HepG2 (cell line): Measurements from ENCODE around the gene PROC. TPM values are rescaled to one million over a fixed set of nuclear protein-coding genes. Genes with fewer than 3 reads are reported as not detected.

Source experiments
- IKZF1 ChIP-seq: fragments of 450-650 bp; IDR thresholded peaks from 2 replicates; pipeline ENCODE4 v1.7.1; 2016
- MIER3 ChIP-seq: IDR thresholded peaks from 2 replicates; pipeline ENCODE4 v1.6.1; 2016; ENCODE audit warnings: missing compliant biosample characterization, borderline replicate concordance
- NPAS2 ChIP-seq: sonication (generic); formaldehyde crosslinking; IDR thresholded peaks from 2 replicates; pipeline ENCODE4 v1.8.0; 2022; ENCODE audit warnings: mild to moderate bottlenecking, missing genetic modification reagents, borderline replicate concordance
- PAWR ChIP-seq: sonication (generic); formaldehyde crosslinking; IDR thresholded peaks from 2 replicates; pipeline ENCODE4 v1.4.0; 2020; ENCODE audit warnings: missing genetic modification reagents, mild to moderate bottlenecking, borderline replicate concordance
- PRPF4 ChIP-seq: fragments of 200-400 bp; formaldehyde crosslinking; IDR thresholded peaks from 2 replicates; pipeline ENCODE4 v1.6.1; 2016; ENCODE audit warnings: low read length, low read depth; ENCODE audit not compliant: poor library complexity, severe bottlenecking
- REPIN1 ChIP-seq: sonication (generic); formaldehyde crosslinking; IDR thresholded peaks from 2 replicates; pipeline ENCODE4 v1.8.0; 2022; ENCODE audit warnings: missing genetic modification reagents, low read depth, mild to moderate bottlenecking, borderline replicate concordance
- SMAD1 ChIP-seq: sonication (generic); formaldehyde crosslinking; IDR thresholded peaks from 2 replicates; pipeline ENCODE4 v1.4.0; 2020; ENCODE audit warnings: missing genetic modification reagents, low read depth, mild to moderate bottlenecking, borderline replicate concordance
- SNAI1 ChIP-seq: sonication (generic); formaldehyde crosslinking; IDR thresholded peaks from 2 replicates; pipeline ENCODE4 v1.5.0; 2020; ENCODE audit warnings: mild to moderate bottlenecking, missing genetic modification reagents, borderline replicate concordance
- SRF ChIP-seq: IDR thresholded peaks from 2 replicates; pipeline ENCODE4 v1.6.1; 2011; ENCODE audit warnings: mild to moderate bottlenecking, low read depth, low read length, moderate library complexity
- TGIF2 ChIP-seq: IDR thresholded peaks from 2 replicates; pipeline ENCODE4 v1.6.1; 2016; ENCODE audit warnings: control low read depth, missing compliant biosample characterization
- ZNF274 ChIP-seq: sonication (generic); formaldehyde crosslinking; IDR thresholded peaks from 2 replicates; pipeline ENCODE4 v1.5.1; 2020; ENCODE audit warnings: mild to moderate bottlenecking, missing genetic modification reagents
- ZNF282 ChIP-seq: fragments of 450-650 bp; IDR thresholded peaks from 2 replicates; pipeline ENCODE4 v1.6.1; 2018; ENCODE audit not compliant: partially characterized antibody
- ZNF619 ChIP-seq: sonication (generic); formaldehyde crosslinking; IDR thresholded peaks from 2 replicates; pipeline ENCODE4 v1.4.0; 2020; ENCODE audit warnings: mild to moderate bottlenecking, missing genetic modification reagents
- polyA plus RNA-seq, 8 experiments: library from polyadenylated mRNA; depleted of rRNA in 3 of 8; stranded (reverse) in 7 of 8; unstranded in 1 of 8; fragments of >200 nt; fragmentation: Illumina TruSeq in 4 of 8; extraction: Trizol in 4 of 8; gene quantifications; 2 replicates each; pipeline versions ENCODE4 v1.2.1 to v1.2.3, GENCODE V29; 2011 to 2016; ENCODE audit warnings: low read depth in 4 of 8, missing spikeins in 1 of 8, mixed read lengths in 1 of 8; ENCODE audit not compliant: insufficient read depth in 1 of 8
- total RNA-seq, 5 experiments: library from RNA; depleted of rRNA; stranded (reverse); fragments of >200 nt; fragmentation: Illumina TruSeq; extraction: Trizol; gene quantifications; 2 replicates each; pipeline ENCODE4 v1.2.3, GENCODE V29; 2016; ENCODE audit warnings: low read depth in 1 of 5
- TF ChIP-seq, protein P1 (sequence below): sonication (generic); formaldehyde crosslinking; IDR thresholded peaks from 2 replicates; pipeline ENCODE4 v1.5.1; 2020; ENCODE audit warnings: missing genetic modification reagents, mild to moderate bottlenecking, borderline replicate concordance
- TF ChIP-seq, protein P2 (sequence below): sonication (generic); formaldehyde crosslinking; IDR thresholded peaks from 2 replicates; pipeline ENCODE4 v1.4.0; 2020; ENCODE audit warnings: missing genetic modification reagents
- TF ChIP-seq, protein P3 (sequence below): sonication (generic); formaldehyde crosslinking; IDR thresholded peaks from 2 replicates; pipeline ENCODE4 v1.5.0; 2020; ENCODE audit warnings: mild to moderate bottlenecking, missing genetic modification reagents, borderline replicate concordance
- TF ChIP-seq, protein P4 (sequence below): sonication (generic); formaldehyde crosslinking; conservative IDR thresholded peaks from 2 replicates; pipeline ENCODE4 v1.4.0; 2020; ENCODE audit warnings: missing genetic modification reagents
- TF ChIP-seq, protein P5 (sequence below): sonication (generic); formaldehyde crosslinking; IDR thresholded peaks from 2 replicates; pipeline ENCODE4 v1.4.0; 2020; ENCODE audit warnings: missing genetic modification reagents, borderline replicate concordance

Gene PROC
- total and polyA plus RNA-seq, 2 of the 13 experiments (the other 11 are each of a cell fraction or from before 2014, with no cell fraction given) = 134 to 185 TPM

DNA sequence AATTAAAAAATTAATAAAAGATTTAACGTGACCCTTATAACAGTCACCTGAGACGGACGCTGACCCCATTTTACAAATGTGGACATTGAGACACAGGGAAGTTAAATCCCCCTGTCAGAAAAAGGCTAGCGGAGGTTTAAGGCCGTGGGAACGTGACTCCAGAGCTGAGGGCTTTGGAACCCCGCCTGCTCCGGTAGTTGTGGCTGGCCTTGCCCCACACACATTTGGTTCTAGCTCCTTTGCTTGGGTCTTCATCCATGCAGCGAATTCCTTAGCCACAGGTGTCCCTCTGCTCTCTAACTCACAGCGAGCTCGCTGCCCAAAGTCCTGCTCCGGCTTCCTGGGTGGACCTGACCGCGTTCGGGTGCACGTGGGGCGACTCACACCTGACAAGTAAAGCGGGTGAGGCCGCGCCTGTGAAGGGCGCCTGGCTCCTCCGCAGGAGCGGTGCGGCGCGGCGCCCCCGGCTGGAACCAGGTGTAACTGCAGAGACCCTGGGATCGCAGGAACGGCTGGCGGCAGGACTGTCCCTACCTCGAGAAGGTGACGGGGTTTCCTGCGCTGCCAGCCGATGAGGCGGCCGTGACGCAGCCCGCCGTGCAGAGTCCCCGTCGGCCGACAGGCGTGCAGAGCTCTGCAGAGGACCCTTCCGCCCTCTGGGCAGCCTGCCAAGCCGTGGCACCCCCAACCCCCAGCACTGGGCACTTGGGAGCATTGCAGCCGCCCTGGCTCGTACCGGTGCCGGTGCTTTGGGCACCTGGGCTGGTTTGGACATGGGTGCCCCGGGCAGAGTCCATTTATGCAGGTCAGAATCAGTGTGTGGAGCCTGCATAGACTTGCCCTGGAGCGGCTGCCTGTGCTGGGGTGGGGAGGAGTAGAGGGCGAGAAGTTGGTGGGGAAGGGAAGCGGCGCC, 2.4 kb upstream of the PROC start (continued):
- TF ChIP-seq IKZF1 (no peak), ZNF274 (CRISPR knock-in tag) (no peak), REPIN1 (no peak), ZNF282 (no peak), SNAI1 (CRISPR knock-in tag) (no peak), TGIF2 (0 out of 2 replicates have a peak, but pooled peaks have one; percentile 16), SMAD1 (CRISPR knock-in tag) (0 out of 2 replicates have a peak, but pooled peaks have one; percentile 19), ZNF619 (CRISPR knock-in tag) (no peak), NPAS2 (CRISPR knock-in tag) (no peak), PAWR (CRISPR knock-in tag) (no peak), SRF (no peak), PRPF4 (peak; percentile 85), MIER3 (CRISPR knock-in tag) (no peak)
- TF ChIP-seq, protein P1, sequence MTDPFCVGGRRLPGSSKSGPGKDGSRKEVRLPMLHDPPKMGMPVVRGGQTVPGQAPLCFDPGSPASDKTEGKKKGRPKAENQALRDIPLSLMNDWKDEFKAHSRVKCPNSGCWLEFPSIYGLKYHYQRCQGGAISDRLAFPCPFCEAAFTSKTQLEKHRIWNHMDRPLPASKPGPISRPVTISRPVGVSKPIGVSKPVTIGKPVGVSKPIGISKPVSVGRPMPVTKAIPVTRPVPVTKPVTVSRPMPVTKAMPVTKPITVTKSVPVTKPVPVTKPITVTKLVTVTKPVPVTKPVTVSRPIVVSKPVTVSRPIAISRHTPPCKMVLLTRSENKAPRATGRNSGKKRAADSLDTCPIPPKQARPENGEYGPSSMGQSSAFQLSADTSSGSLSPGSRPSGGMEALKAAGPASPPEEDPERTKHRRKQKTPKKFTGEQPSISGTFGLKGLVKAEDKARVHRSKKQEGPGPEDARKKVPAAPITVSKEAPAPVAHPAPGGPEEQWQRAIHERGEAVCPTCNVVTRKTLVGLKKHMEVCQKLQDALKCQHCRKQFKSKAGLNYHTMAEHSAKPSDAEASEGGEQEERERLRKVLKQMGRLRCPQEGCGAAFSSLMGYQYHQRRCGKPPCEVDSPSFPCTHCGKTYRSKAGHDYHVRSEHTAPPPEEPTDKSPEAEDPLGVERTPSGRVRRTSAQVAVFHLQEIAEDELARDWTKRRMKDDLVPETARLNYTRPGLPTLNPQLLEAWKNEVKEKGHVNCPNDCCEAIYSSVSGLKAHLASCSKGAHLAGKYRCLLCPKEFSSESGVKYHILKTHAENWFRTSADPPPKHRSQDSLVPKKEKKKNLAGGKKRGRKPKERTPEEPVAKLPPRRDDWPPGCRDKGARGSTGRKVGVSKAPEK = no peak
- TF ChIP-seq, protein P2, sequence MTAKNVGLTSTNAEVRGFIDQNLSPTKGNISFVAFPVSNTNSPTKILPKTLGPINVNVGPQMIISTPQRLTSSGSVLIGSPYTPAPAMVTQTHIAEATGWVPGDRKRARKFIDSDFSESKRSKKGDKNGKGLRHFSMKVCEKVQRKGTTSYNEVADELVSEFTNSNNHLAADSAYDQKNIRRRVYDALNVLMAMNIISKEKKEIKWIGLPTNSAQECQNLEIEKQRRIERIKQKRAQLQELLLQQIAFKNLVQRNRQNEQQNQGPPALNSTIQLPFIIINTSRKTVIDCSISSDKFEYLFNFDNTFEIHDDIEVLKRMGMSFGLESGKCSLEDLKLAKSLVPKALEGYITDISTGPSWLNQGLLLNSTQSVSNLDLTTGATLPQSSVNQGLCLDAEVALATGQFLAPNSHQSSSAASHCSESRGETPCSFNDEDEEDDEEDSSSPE (CRISPR knock-in tag) = no peak
- TF ChIP-seq, protein P3, sequence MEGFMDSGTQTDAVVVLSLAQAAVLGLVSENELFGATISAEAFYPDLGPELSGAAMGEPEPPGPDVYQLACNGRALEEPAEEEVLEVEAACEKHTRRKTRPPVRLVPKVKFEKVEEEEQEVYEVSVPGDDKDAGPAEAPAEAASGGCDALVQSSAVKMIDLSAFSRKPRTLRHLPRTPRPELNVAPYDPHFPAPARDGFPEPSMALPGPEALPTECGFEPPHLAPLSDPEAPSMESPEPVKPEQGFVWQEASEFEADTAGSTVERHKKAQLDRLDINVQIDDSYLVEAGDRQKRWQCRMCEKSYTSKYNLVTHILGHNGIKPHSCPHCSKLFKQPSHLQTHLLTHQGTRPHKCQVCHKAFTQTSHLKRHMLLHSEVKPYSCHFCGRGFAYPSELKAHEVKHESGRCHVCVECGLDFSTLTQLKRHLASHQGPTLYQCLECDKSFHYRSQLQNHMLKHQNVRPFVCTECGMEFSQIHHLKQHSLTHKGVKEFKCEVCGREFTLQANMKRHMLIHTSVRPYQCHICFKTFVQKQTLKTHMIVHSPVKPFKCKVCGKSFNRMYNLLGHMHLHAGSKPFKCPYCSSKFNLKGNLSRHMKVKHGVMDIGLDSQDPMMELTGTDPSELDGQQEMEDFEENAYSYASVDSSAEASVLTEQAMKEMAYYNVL (CRISPR knock-in tag) = no peak
- TF ChIP-seq, protein P4, sequence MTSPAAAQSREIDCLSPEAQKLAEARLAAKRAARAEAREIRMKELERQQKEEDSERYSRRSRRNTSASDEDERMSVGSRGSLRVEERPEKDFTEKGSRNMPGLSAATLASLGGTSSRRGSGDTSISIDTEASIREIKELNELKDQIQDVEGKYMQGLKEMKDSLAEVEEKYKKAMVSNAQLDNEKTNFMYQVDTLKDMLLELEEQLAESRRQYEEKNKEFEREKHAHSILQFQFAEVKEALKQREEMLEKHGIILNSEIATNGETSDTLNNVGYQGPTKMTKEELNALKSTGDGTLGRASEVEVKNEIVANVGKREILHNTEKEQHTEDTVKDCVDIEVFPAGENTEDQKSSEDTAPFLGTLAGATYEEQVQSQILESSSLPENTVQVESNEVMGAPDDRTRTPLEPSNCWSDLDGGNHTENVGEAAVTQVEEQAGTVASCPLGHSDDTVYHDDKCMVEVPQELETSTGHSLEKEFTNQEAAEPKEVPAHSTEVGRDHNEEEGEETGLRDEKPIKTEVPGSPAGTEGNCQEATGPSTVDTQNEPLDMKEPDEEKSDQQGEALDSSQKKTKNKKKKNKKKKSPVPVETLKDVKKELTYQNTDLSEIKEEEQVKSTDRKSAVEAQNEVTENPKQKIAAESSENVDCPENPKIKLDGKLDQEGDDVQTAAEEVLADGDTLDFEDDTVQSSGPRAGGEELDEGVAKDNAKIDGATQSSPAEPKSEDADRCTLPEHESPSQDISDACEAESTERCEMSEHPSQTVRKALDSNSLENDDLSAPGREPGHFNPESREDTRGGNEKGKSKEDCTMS (CRISPR knock-in tag) = no peak
- TF ChIP-seq, protein P5, sequence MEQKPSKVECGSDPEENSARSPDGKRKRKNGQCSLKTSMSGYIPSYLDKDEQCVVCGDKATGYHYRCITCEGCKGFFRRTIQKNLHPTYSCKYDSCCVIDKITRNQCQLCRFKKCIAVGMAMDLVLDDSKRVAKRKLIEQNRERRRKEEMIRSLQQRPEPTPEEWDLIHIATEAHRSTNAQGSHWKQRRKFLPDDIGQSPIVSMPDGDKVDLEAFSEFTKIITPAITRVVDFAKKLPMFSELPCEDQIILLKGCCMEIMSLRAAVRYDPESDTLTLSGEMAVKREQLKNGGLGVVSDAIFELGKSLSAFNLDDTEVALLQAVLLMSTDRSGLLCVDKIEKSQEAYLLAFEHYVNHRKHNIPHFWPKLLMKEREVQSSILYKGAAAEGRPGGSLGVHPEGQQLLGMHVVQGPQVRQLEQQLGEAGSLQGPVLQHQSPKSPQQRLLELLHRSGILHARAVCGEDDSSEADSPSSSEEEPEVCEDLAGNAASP (CRISPR knock-in tag) = no peak
